Measurements from ENCODE around the gene FICD.

DNA sequence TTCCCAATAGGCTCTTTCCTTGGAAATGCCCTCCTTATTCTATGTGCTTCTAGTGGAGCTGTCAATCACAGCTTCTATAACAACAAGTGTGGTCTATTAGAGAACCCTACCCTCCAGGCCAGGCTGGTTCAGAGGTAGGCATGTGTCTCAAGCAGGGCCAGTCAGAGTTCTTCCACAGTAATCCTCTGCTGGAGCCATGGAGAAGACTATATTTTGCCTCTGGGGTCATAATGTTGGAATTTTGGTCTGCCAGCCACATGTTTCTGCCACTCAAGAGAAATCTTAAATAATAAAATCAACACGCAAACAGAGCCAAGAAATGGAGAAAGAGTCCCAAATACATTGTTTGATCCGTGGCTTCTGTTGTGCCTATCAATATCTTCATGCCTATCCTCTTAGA, 23.8 kb upstream of the FICD start:
- TF ChIP-seq EP300 (conservative IDR thresholded peaks at IDR 0.05; ENCODE audit: poor library complexity, severe bottlenecking): no peak
- no peak for TF ChIP-seq TAF1 (IDR thresholded peaks at IDR 0.05; ENCODE audit: low read depth)
- TF ChIP-seq, protein P1, sequence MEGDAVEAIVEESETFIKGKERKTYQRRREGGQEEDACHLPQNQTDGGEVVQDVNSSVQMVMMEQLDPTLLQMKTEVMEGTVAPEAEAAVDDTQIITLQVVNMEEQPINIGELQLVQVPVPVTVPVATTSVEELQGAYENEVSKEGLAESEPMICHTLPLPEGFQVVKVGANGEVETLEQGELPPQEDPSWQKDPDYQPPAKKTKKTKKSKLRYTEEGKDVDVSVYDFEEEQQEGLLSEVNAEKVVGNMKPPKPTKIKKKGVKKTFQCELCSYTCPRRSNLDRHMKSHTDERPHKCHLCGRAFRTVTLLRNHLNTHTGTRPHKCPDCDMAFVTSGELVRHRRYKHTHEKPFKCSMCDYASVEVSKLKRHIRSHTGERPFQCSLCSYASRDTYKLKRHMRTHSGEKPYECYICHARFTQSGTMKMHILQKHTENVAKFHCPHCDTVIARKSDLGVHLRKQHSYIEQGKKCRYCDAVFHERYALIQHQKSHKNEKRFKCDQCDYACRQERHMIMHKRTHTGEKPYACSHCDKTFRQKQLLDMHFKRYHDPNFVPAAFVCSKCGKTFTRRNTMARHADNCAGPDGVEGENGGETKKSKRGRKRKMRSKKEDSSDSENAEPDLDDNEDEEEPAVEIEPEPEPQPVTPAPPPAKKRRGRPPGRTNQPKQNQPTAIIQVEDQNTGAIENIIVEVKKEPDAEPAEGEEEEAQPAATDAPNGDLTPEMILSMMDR (IDR thresholded peaks at IDR 0.05; ENCODE audit: poor library complexity, severe bottlenecking): no peak
- TF ChIP-seq RAD21 (conservative IDR thresholded peaks at IDR 0.05): no peak
- TF ChIP-seq SMC3 (conservative IDR thresholded peaks at IDR 0.05; ENCODE audit: poor library complexity): no peak

All from neural cell (in vitro differentiated cells).